ENCODE data around the gene ATP8B4.

ATP8B4 gene

GRCh38 chr15:50108461-50108860, 10.6 kb downstream of the ATP8B4 start:
- peak overlapping the region; percentile 44 for H3K4me2 ChIP-seq (ENCODE audit: low read depth, low read length, poor library complexity, severe bottlenecking)
- no peaks in the 10 kb centered on the region for H3K36me3 ChIP-seq (ENCODE audit: insufficient read depth, low read length)
- no peak overlapping the region for H2AFZ ChIP-seq (ENCODE audit: low read length)
- no peaks in the 10 kb centered on the region for H4K20me1 ChIP-seq (ENCODE audit: insufficient read depth, low read length, poor library complexity, severe bottlenecking)
- TF ChIP-seq EZH2phosphoT487 (IDR thresholded peaks at IDR 0.05; ENCODE audit: borderline replicate concordance) = no peak
- no peak for TF ChIP-seq CTCF (conservative IDR thresholded peaks at IDR 0.05; ENCODE audit: low read length)
- H3K27me3 ChIP-seq (ENCODE audit: insufficient read depth, low read length, poor library complexity, severe bottlenecking) = no peaks in the 10 kb centered on the region
- H3K9ac ChIP-seq (ENCODE audit: low read depth, low read length, poor library complexity, severe bottlenecking) = no peak overlapping the region
- H3K9me3 ChIP-seq (ENCODE audit: insufficient read depth, low read depth, low read length) = no peaks in the 10 kb centered on the region
- H3F3A ChIP-seq (ENCODE audit: low read depth) = peaks cover 15% of the 10 kb centered on the region
- peak overlapping the region; percentile 16 for H3K4me3 ChIP-seq (ENCODE audit: low read length, poor library complexity, severe bottlenecking)
- H3K4me1 ChIP-seq (ENCODE audit: insufficient read depth, low read length, poor library complexity, severe bottlenecking) = peaks cover 37% of the 10 kb centered on the region
- H3K79me2 ChIP-seq (ENCODE audit: insufficient read depth, low read length) = no peaks in the 10 kb centered on the region
- H3K9me2 ChIP-seq (replicated peaks; ENCODE audit: low read depth, low read length) = no peaks in the 10 kb centered on the region

- H4K20me1 ChIP-seq (ENCODE audit: insufficient read depth, low read length, poor library complexity, severe bottlenecking) = no peaks in the 10 kb centered on the region
- TF ChIP-seq CTCF (conservative IDR thresholded peaks at IDR 0.05; ENCODE audit: low read length) (no peak), EZH2phosphoT487 (IDR thresholded peaks at IDR 0.05; ENCODE audit: borderline replicate concordance) (no peak)
- H3K4me2 ChIP-seq (ENCODE audit: low read depth, low read length, poor library complexity, severe bottlenecking) = peak overlapping the region; percentile 38
- H2AFZ ChIP-seq (ENCODE audit: low read length) = peak overlapping the region; percentile 66; the same call in 1 of the 2 replicates
- H3F3A ChIP-seq (ENCODE audit: low read depth) = peaks cover 15% of the 10 kb centered on the region
- H3K27me3 ChIP-seq (ENCODE audit: insufficient read depth, low read length, poor library complexity, severe bottlenecking) = no peaks in the 10 kb centered on the region
- H3K4me1 ChIP-seq (ENCODE audit: insufficient read depth, low read length, poor library complexity, severe bottlenecking) = peaks cover 37% of the 10 kb centered on the region
- no peaks in the 10 kb centered on the region for H3K36me3 ChIP-seq (ENCODE audit: insufficient read depth, low read length)
- no peaks in the 10 kb centered on the region for H3K9me3 ChIP-seq (ENCODE audit: insufficient read depth, low read depth, low read length)
- H3K79me2 ChIP-seq (ENCODE audit: insufficient read depth, low read length) = no peaks in the 10 kb centered on the region
- H3K4me3 ChIP-seq (ENCODE audit: low read length, poor library complexity, severe bottlenecking) = no peak overlapping the region
- no peak overlapping the region for H3K9ac ChIP-seq (ENCODE audit: low read depth, low read length, poor library complexity, severe bottlenecking)
- no peaks in the 10 kb centered on the region for H3K9me2 ChIP-seq (replicated peaks; ENCODE audit: low read depth, low read length)
These were observed 11.2 kb downstream of the ATP8B4 start for GRCh38 chr15:50107591-50108408.

GRCh38 chr15:50107157-50107556, 11.9 kb downstream of the ATP8B4 start:
- H3K79me2 ChIP-seq (ENCODE audit: insufficient read depth, low read length) = no peaks in the 10 kb centered on the region
- no peaks in the 10 kb centered on the region for H4K20me1 ChIP-seq (ENCODE audit: insufficient read depth, low read length, poor library complexity, severe bottlenecking)
- no peak overlapping the region for H3K9ac ChIP-seq (ENCODE audit: low read depth, low read length, poor library complexity, severe bottlenecking)
- TF ChIP-seq EZH2phosphoT487 (IDR thresholded peaks at IDR 0.05; ENCODE audit: borderline replicate concordance) = no peak
- no peak for TF ChIP-seq CTCF (conservative IDR thresholded peaks at IDR 0.05; ENCODE audit: low read length)
- no peaks in the 10 kb centered on the region for H3K9me3 ChIP-seq (ENCODE audit: insufficient read depth, low read depth, low read length)
- peak overlapping the region; percentile 38 for H3K4me2 ChIP-seq (ENCODE audit: low read depth, low read length, poor library complexity, severe bottlenecking)
- peaks cover 37% of the 10 kb centered on the region for H3K4me1 ChIP-seq (ENCODE audit: insufficient read depth, low read length, poor library complexity, severe bottlenecking)
- no peaks in the 10 kb centered on the region for H3K36me3 ChIP-seq (ENCODE audit: insufficient read depth, low read length)
- H3K27me3 ChIP-seq (ENCODE audit: insufficient read depth, low read length, poor library complexity, severe bottlenecking) = no peaks in the 10 kb centered on the region
- peaks cover 15% of the 10 kb centered on the region for H3F3A ChIP-seq (ENCODE audit: low read depth)
- no peaks in the 10 kb centered on the region for H3K9me2 ChIP-seq (replicated peaks; ENCODE audit: low read depth, low read length)
- no peak overlapping the region for H3K4me3 ChIP-seq (ENCODE audit: low read length, poor library complexity, severe bottlenecking)
- H2AFZ ChIP-seq (ENCODE audit: low read length) = no peak overlapping the region

Data from Loucy (cell line).